HG03045 (cell line): ENCODE data around the gene TCF25.
"Not testable (repeated sequence)": the region's sequence is repeated elsewhere in the genome, so short reads cannot be mapped to it uniquely, and the experiment has no call there.

Source experiments
- ATAC-seq: cut with Tn5 transposase; IDR thresholded peaks from one replicate; pipeline ENCODE4 v1.9.1; 2021; ENCODE audit warnings: mild to moderate bottlenecking, moderate library complexity; ENCODE audit not compliant: unreplicated experiment

The TCF25 gene

GRCh38 chr16:89904606-89905510, 31.5 kb downstream of the TCF25 start:
- no peak for ATAC-seq

GRCh38 chr16:89905511-89906139, 32.2 kb downstream of the TCF25 start:
- ATAC-seq = no peak

GRCh38 chr16:89906140-89907025, 33.0 kb downstream of the TCF25 start:
- no peak for ATAC-seq

GRCh38 chr16:89907055-89907814, 33.8 kb downstream of the TCF25 start:
- no peak for ATAC-seq

- ATAC-seq = no peak
Observed at GRCh38 chr16:89908236-89908635, 34.8 kb downstream of the TCF25 start.

GRCh38 chr16:89909777-89910716, 36.7 kb downstream of the TCF25 start:
- ATAC-seq = no peak

- no peak for ATAC-seq
Observed at GRCh38 chr16:89910717-89911354, 37.4 kb downstream of the TCF25 start.

GRCh38 chr16:89911375-89911774, 38.0 kb downstream of the TCF25 start:
- ATAC-seq = no peak

- ATAC-seq = no peak
Observed at GRCh38 chr16:89912143-89912542, 38.8 kb downstream of the TCF25 start.

- ATAC-seq = no peak
Observed at GRCh38 chr16:89912627-89913026, 39.2 kb downstream of the TCF25 start.

- ATAC-seq = no peak
Observed at GRCh38 chr16:89913408-89914387, 40.3 kb downstream of the TCF25 start.

GRCh38 chr16:89914642-89915285, 41.4 kb downstream of the TCF25 start:
- not testable (repeated sequence) for ATAC-seq

GRCh38 chr16:89915303-89916232, 42.2 kb downstream of the TCF25 start:
- ATAC-seq = no peak

- ATAC-seq = peak; percentile 68
Observed at GRCh38 chr16:89917773-89918452, 44.5 kb downstream of the TCF25 start.

- ATAC-seq = no peak
Observed at GRCh38 chr16:89918453-89919347, 45.3 kb downstream of the TCF25 start, which contains the start of gene MC1R. TSS of gene MC1R (plus strand) at chr16:89918862. CDS start at chr16:89919259, 397 bp downstream.
